NCI-H1092 treated with DMSO at 0.1 percent for 48 hours (cell line): ENCODE measurements around the gene CABLES2.

Experiments used
- DNase-seq: peaks from one replicate; lab custom pipeline; 2025; lab: John Stamatoyannopoulos, UW

CABLES2 gene

GRCh38 chr20:62346398-62347150 is 60.5 kb downstream of the CABLES2 start:
- no peak for DNase-seq

GRCh38 chr20:62345681-62346370 is 61.3 kb downstream of the CABLES2 start:
- no peak for DNase-seq

- DNase-seq = no peak
Measured at GRCh38 chr20:62344782-62345181, 62.3 kb downstream of the CABLES2 start.

- DNase-seq = no peak
Measured at GRCh38 chr20:62344092-62344491, 63.0 kb downstream of the CABLES2 start.

GRCh38 chr20:62342910-62343309 is 64.2 kb downstream of the CABLES2 start:
- no peak for DNase-seq

- DNase-seq = no peak
Measured at GRCh38 chr20:62339647-62340062, 67.4 kb downstream of the CABLES2 start.
